ENCODE data around the gene DUS4L.
"Not testable (repeated sequence)": the region's sequence is repeated elsewhere in the genome, so short reads cannot be mapped to it uniquely, and the experiment has no call there.

Gene DUS4L

GRCh38 chr7:107563775-107564552 lies at the start of gene DUS4L, which contains the start of gene COG5:
Gene DUS4L (plus strand): TSS chr7:107563971. CDS start chr7:107567071, 3,100 bp downstream.
Gene COG5 (minus strand): TSS chr7:107563920. CDS start chr7:107563896, 24 bp downstream.
- DNase-seq = peak; percentile 83

GRCh38 chr7:107526672-107527071 lies 37.1 kb upstream of the DUS4L start:
- no peak for DNase-seq

GRCh38 chr7:107527196-107527595 lies 36.6 kb upstream of the DUS4L start:
- DNase-seq = no peak

- DNase-seq = no peak
Measured at GRCh38 chr7:107528461-107528860, 35.3 kb upstream of the DUS4L start.

- DNase-seq = no peak
Measured at GRCh38 chr7:107530751-107531150, 33.0 kb upstream of the DUS4L start.

GRCh38 chr7:107534139-107534538 lies 29.6 kb upstream of the DUS4L start:
- no peak for DNase-seq

- not testable (repeated sequence) for DNase-seq
Measured at GRCh38 chr7:107537228-107537627, 26.5 kb upstream of the DUS4L start.

- DNase-seq = no peak
Measured at GRCh38 chr7:107538001-107538400, 25.8 kb upstream of the DUS4L start.

GRCh38 chr7:107543338-107543993 lies 20.3 kb upstream of the DUS4L start:
- no peak for DNase-seq

GRCh38 chr7:107544848-107545591 lies 18.8 kb upstream of the DUS4L start:
- no peak for DNase-seq

GRCh38 chr7:107551936-107552335 lies 11.8 kb upstream of the DUS4L start:
- DNase-seq = no peak

GRCh38 chr7:107555893-107556292 lies 7.9 kb upstream of the DUS4L start:
- no peak for DNase-seq

GRCh38 chr7:107559864-107560263 lies 3.9 kb upstream of the DUS4L start:
- no peak for DNase-seq

GRCh38 chr7:107560898-107561516 lies 2.8 kb upstream of the DUS4L start:
- no peak for DNase-seq

- peak; percentile 66 for DNase-seq
Measured at GRCh38 chr7:107563081-107563774, 543 bp upstream of the DUS4L start.

GRCh38 chr7:107564553-107565298 lies 955 bp downstream of the DUS4L start:
- no peak for DNase-seq

GRCh38 chr7:107570298-107570697 lies 6.5 kb downstream of the DUS4L start:
- DNase-seq = no peak

GRCh38 chr7:107573537-107573936 lies 9.8 kb downstream of the DUS4L start:
- DNase-seq = no peak

- DNase-seq = no peak
Measured at GRCh38 chr7:107579554-107579884, 15.7 kb downstream of the DUS4L start.

- DNase-seq = peak; percentile 68
Measured at GRCh38 chr7:107579885-107580715, 16.3 kb downstream of the DUS4L start, which contains the start of gene BCAP29. Gene BCAP29 (plus strand): TSS chr7:107580246. CDS start chr7:107580773, 527 bp downstream.

Measured in stimulated activated naive CD4-positive, alpha-beta T cell treated with Interleukin-2 at 50 U/mL for 16 hours (primary cell).